CD4-positive, CD25-positive, alpha-beta regulatory T cell (primary cell): ENCODE measurements around the gene CEACAM3. TPM values are rescaled to one million over a fixed set of nuclear protein-coding genes. Genes with fewer than 3 reads are reported as not detected.
"Not testable (repeated sequence)": the region's sequence is repeated elsewhere in the genome, so short reads cannot be mapped to it uniquely, and the experiment has no call there.

Experiments used
- ATAC-seq, 2 donors: fragments of 150-1000 bp; cut with Tn5 transposase; one replicate each; pipeline ENCODE4 v1.10.0; 2021; ENCODE audit warnings: low read depth in 2 of 2, moderate number of reproducible peaks in 2 of 2, moderate library complexity in 1 of 2
- DNase-seq, 3 donors: peaks; one replicate each; pipeline versions ENCODE4 v3.0.0 to v3.0.0-alpha.2; 2012 to 2022; ENCODE audit warnings: mixed read lengths in 1 of 3
- H3K27ac ChIP-seq: one replicate; pipeline ENCODE4 v1.7.0; 2013; ENCODE audit warnings: mild to moderate bottlenecking, low read length; ENCODE audit not compliant: insufficient read depth, poor library complexity, severe bottlenecking
- H3K27me3 ChIP-seq: one replicate; pipeline ENCODE4 v1.7.0; 2013; ENCODE audit warnings: low read length; ENCODE audit not compliant: control insufficient read depth, insufficient read depth
- H3K36me3 ChIP-seq: one replicate; pipeline ENCODE4 v1.7.0; 2013; ENCODE audit warnings: mild to moderate bottlenecking, low read length, moderate library complexity; ENCODE audit not compliant: control insufficient read depth, insufficient read depth
- H3K4me1 ChIP-seq: 2 replicates; pipeline ENCODE4 v1.7.0; 2013; ENCODE audit warnings: mild to moderate bottlenecking, low read length; ENCODE audit not compliant: insufficient read depth, control insufficient read depth, poor library complexity, severe bottlenecking
- H3K4me3 ChIP-seq: one replicate; pipeline ENCODE4 v1.7.0; 2013; ENCODE audit warnings: low read depth, mild to moderate bottlenecking, low read length, moderate library complexity
- H3K9me3 ChIP-seq, 2 experiments: 1 replicate in 1 of 2; 2 replicates in 1 of 2; pipeline ENCODE4 v1.7.0; 2013; ENCODE audit warnings: low read length in 2 of 2, mild to moderate bottlenecking in 1 of 2, moderate library complexity in 1 of 2; ENCODE audit not compliant: control insufficient read depth in 2 of 2
- H3K27ac Mint-ChIP-seq, 3 donors: one replicate each; pipeline ENCODE4 v1.8.0; 2020 to 2022; ENCODE audit warnings: mild to moderate bottlenecking in 3 of 3, mixed read lengths in 3 of 3, moderate library complexity in 2 of 3
- H3K27me3 Mint-ChIP-seq: one replicate; pipeline ENCODE4 v1.8.0; 2022; ENCODE audit warnings: mild to moderate bottlenecking, mixed read lengths
- H3K36me3 Mint-ChIP-seq: one replicate; pipeline ENCODE4 v1.8.0; 2020; ENCODE audit warnings: mixed read lengths
- H3K4me1 Mint-ChIP-seq, 4 donors: one replicate each; pipeline ENCODE4 v1.8.0; 2020 to 2022; ENCODE audit warnings: mixed read lengths in 4 of 4, mild to moderate bottlenecking in 1 of 4
- H3K4me3 Mint-ChIP-seq, 4 donors: one replicate each; pipeline ENCODE4 v1.8.0; 2020 to 2022; ENCODE audit warnings: mild to moderate bottlenecking in 4 of 4, mixed read lengths in 4 of 4, moderate library complexity in 3 of 4
- H3K9me3 Mint-ChIP-seq, 7 donors: one replicate each; pipeline ENCODE4 v1.8.0; 2020 to 2022; ENCODE audit warnings: mixed read lengths in 7 of 7, mild to moderate bottlenecking in 3 of 7, moderate library complexity in 2 of 7
- polyA plus RNA-seq, 4 donors: library from polyadenylated mRNA; unstranded; fragments of 300-500 nt; fragmentation: Illumina TruSeq; gene quantifications; one replicate each; pipeline ENCODE4 v1.2.3, GENCODE V29; 2021
- total RNA-seq: library from RNA; stranded (reverse); gene quantifications from one replicate; pipeline ENCODE4 v1.2.3, GENCODE V29; 2022

The CEACAM3 gene
- total and polyA plus RNA-seq, 5 donors from 2014 or later = not detected

DNA sequence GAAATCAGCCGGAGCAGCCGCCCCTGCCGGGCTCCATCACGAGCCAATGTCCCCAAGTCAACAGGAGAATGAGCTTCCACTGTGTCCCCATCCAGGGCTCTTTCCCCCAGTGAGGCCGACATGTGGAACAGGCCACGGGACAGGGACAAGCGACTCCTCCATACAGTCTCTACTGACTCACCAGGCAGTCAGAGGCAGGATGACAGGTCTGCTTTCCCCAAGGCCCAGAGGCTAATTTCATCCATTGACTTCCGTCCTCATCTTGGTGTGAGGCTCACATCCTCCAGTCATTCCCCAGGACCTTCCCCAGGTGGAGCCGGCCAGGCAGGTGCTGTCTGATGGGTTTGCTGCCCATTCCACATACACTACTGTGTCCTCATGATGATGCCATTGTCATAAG lies 37.5 kb upstream of the CEACAM3 start:
- no peaks in the 10 kb centered on the region for H3K36me3 Mint-ChIP-seq
- H3K4me1 Mint-ChIP-seq = peaks cover under 1 to 3% (median 2%) of the 10 kb centered on the region in 4 donors
- peaks cover 43% of the 10 kb centered on the region for H3K27me3 Mint-ChIP-seq
- H3K27ac ChIP-seq = no peak overlapping the region
- no peak overlapping the region for H3K4me3 Mint-ChIP-seq
- no peaks in the 10 kb centered on the region for H3K9me3 ChIP-seq
- no peak for DNase-seq
- no peak for ATAC-seq
- no peaks in the 10 kb centered on the region for H3K4me1 ChIP-seq
- H3K36me3 ChIP-seq = no peaks in the 10 kb centered on the region
- peaks cover 3% of the 10 kb centered on the region for H3K27me3 ChIP-seq
- peak overlapping the region in 1 of 3 donors; percentile 68 for H3K27ac Mint-ChIP-seq
- H3K4me3 ChIP-seq = no peak overlapping the region
- H3K9me3 Mint-ChIP-seq = no peaks in the 10 kb centered on the region

DNA sequence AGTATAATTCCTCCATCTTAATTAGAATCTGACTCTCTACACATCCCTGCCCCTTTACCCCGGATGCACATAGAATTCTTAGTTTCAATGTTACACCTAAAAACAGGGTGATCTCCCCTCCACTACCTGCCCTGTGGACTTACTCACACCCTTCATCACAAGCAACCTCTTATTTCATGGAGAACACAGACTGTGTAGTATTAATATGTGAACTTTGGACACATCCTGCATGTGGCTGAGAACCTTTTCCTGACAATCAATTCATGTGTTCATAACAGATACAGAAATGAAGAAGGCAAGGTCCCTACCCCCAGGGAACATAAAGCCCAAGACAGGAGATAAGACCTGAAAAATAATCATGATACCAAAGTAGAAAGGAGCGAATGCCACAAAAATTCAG lies 29.3 kb upstream of the CEACAM3 start:
- peaks cover 39% of the 10 kb centered on the region for H3K27me3 Mint-ChIP-seq
- no peak overlapping the region for H3K27ac ChIP-seq

DNA sequence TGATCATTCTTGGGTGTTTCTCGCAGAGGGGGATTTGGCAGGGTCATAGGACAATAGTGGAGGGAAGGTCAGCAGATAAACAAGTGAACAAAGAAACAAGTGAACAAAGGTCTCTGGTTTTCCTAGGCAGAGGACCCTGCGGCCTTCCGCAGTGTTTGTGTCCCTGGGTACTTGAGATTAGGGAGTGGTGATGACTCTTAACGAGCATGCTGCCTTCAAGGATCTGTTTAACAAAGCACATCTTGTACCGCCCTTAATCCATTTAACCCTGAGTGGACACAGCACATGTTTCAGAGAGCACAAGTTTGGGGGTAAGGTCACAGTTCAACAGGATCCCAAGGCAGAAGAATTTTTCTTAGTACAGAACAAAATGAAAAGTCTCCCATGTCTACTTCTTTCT lies 28.3 kb upstream of the CEACAM3 start:
- H3K4me3 Mint-ChIP-seq, H3K27ac Mint-ChIP-seq, H3K4me1 ChIP-seq, H3K27ac ChIP-seq, H3K36me3 Mint-ChIP-seq, ATAC-seq, H3K9me3 Mint-ChIP-seq, H3K9me3 ChIP-seq, H3K36me3 ChIP-seq, DNase-seq, H3K4me3 ChIP-seq: not testable (repeated sequence)
- Mint-ChIP-seq H3K4me1 (peaks cover 0 to 18% (median 9%) of the 10 kb centered on the region in 4 donors), H3K27me3 (peaks cover 37% of the 10 kb centered on the region)
- peaks cover 13% of the 10 kb centered on the region for H3K27me3 ChIP-seq

More for the DNA sequence above, 29.3 kb upstream of the CEACAM3 start:
- H3K27ac Mint-ChIP-seq = no peak overlapping the region
- Histone ChIP-seq H3K36me3 (no peaks in the 10 kb centered on the region), H3K9me3 (no peaks in the 10 kb centered on the region), H3K4me3 (no peak overlapping the region), H3K27me3 (peaks cover 11% of the 10 kb centered on the region), H3K4me1 (peaks cover 2% of the 10 kb centered on the region)
- H3K9me3 Mint-ChIP-seq = peaks cover 0 to 2% (median 0%) of the 10 kb centered on the region in 7 donors
- ATAC-seq (no peak), DNase-seq (no peak)
- peaks cover 0 to 8% (median 1%) of the 10 kb centered on the region in 4 donors for H3K4me1 Mint-ChIP-seq
- no peak overlapping the region for H3K4me3 Mint-ChIP-seq
- H3K36me3 Mint-ChIP-seq = no peaks in the 10 kb centered on the region

DNA sequence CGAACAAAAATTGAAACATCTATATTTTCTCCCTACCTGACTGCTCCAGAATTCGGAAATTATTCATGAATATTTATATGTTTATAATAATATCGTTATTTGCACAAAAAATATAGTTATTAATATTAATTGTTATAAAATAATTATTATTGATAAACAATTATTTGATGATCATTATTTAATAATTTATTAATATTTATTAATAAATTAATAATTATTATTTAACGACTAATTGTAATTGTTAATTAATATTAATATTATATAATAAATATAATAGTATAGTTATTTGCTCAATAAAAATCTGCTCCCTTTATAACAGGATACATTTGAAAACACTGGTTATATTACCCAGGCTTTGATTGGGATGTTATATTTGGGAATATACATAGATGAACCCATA lies 26.8 kb upstream of the CEACAM3 start:
- no peak overlapping the region for H3K4me3 ChIP-seq
- Mint-ChIP-seq H3K27ac (no peak overlapping the region), H3K4me1 (peaks cover 14 to 33% (median 21%) of the 10 kb centered on the region in 4 donors), H3K36me3 (no peaks in the 10 kb centered on the region), H3K4me3 (no peak overlapping the region), H3K27me3 (peaks cover 33% of the 10 kb centered on the region), H3K9me3 (peaks cover 0 to 2% (median 0%) of the 10 kb centered on the region in 7 donors)
- ATAC-seq (no peak), DNase-seq (no peak)
- no peak overlapping the region for H3K27ac ChIP-seq
- H3K9me3 ChIP-seq = no peaks in the 10 kb centered on the region
- peaks cover 13% of the 10 kb centered on the region for H3K27me3 ChIP-seq
- peaks cover 21% of the 10 kb centered on the region for H3K4me1 ChIP-seq
- H3K36me3 ChIP-seq = no peaks in the 10 kb centered on the region

DNA sequence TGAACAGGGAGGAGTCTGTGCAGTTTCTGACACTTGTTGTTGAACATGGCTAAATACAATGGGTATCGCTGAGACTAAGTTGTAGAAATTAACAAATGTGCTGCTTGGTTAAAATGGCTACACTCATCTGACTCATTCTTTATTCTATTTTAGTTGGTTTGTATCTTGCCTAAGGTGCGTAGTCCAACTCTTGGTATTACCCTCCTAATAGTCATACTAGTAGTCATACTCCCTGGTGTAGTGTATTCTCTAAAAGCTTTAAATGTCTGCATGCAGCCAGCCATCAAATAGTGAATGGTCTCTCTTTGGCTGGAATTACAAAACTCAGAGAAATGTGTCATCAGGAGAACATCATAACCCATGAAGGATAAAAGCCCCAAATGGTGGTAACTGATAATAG lies 25.0 kb upstream of the CEACAM3 start:
- Mint-ChIP-seq H3K36me3 (no peaks in the 10 kb centered on the region), H3K4me1 (peaks cover 16 to 48% (median 29%) of the 10 kb centered on the region in 4 donors), H3K4me3 (no peak overlapping the region), H3K27ac (no peak overlapping the region), H3K9me3 (no peaks in the 10 kb centered on the region), H3K27me3 (peaks cover 31% of the 10 kb centered on the region)
- H3K4me3 ChIP-seq = no peak overlapping the region
- peaks cover 31% of the 10 kb centered on the region for H3K4me1 ChIP-seq
- DNase-seq (no peak), ATAC-seq (no peak)
- H3K36me3 ChIP-seq = no peaks in the 10 kb centered on the region
- no peak overlapping the region for H3K27ac ChIP-seq
- H3K9me3 ChIP-seq = no peaks in the 10 kb centered on the region
- peaks cover 8% of the 10 kb centered on the region for H3K27me3 ChIP-seq

DNA sequence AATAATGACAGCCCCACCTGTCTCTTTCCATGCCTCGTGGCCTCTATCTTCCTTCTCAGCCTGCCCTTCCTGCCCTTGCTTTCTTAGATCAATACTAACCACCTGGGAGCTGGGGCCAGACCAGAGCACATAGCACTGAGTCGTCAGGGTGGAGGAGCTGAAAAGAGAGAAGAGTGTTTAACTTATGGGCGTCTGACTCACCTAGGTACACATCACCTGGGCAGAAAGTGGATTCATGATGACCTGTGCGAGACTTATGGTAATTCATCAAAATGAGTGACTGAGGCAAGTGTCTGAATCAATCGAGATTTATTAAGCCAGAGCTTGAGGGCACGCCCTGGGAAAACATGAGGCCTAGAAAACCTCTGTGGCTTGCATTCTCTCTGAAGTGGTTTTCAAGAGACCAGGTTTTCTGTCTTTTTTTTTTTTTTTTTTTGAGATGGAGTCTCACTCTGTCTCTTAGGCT lies 21.8 kb upstream of the CEACAM3 start:
- Mint-ChIP-seq H3K27ac (peak overlapping the region in 2 of 3 donors; percentile 4 to 80), H3K9me3 (peaks cover 0 to 2% (median 0%) of the 10 kb centered on the region in 7 donors)

DNA sequence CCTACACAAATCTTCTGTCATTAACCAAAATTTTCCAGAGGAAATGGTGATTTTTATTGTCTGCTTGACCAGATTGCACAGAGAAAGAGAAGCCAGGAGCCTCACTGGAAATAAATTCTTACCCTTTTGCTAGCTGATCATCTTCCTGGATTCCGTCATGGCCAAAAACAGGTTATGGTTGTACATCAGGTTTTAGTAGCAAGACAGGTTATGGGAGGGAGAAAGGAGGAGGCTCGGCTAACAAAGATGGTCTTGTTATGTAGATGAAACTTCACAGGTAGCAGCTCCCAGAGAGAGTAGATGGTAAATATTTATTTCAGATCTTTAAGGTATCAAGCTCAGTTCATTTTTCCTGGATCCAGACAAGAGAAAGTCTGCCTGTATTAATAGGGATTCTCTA lies 19.7 kb upstream of the CEACAM3 start:
- DNase-seq (no peak), ATAC-seq (no peak)
- Histone ChIP-seq H3K9me3 (no peaks in the 10 kb centered on the region), H3K27me3 (peaks cover 16% of the 10 kb centered on the region), H3K27ac (no peak overlapping the region), H3K4me3 (no peak overlapping the region), H3K4me1 (peaks cover 31% of the 10 kb centered on the region), H3K36me3 (no peaks in the 10 kb centered on the region)
- peaks cover 41% of the 10 kb centered on the region for H3K27me3 Mint-ChIP-seq
- H3K9me3 Mint-ChIP-seq = peaks cover 0 to 2% (median 0%) of the 10 kb centered on the region in 7 donors
- H3K4me1 Mint-ChIP-seq = peaks cover 16 to 46% (median 29%) of the 10 kb centered on the region in 4 donors
- H3K4me3 Mint-ChIP-seq = no peak overlapping the region
- no peaks in the 10 kb centered on the region for H3K36me3 Mint-ChIP-seq
- H3K27ac Mint-ChIP-seq = no peak overlapping the region

More for the DNA sequence above, 21.8 kb upstream of the CEACAM3 start:
- peak; percentile 25 to 83 (median 68) for DNase-seq
- Histone ChIP-seq H3K27me3 (peaks cover 15% of the 10 kb centered on the region), H3K36me3 (no peaks in the 10 kb centered on the region), H3K27ac (no peak overlapping the region), H3K4me3 (peak overlapping the region; percentile 62), H3K9me3 (no peaks in the 10 kb centered on the region), H3K4me1 (peaks cover 31% of the 10 kb centered on the region)
- Mint-ChIP-seq H3K4me1 (peaks cover 16 to 51% (median 29%) of the 10 kb centered on the region in 4 donors), H3K36me3 (no peaks in the 10 kb centered on the region), H3K27me3 (peaks cover 40% of the 10 kb centered on the region), H3K4me3 (peak overlapping the region; percentile 53 to 80 (median 68))
- peak; percentile 60 to 76 for ATAC-seq

DNA sequence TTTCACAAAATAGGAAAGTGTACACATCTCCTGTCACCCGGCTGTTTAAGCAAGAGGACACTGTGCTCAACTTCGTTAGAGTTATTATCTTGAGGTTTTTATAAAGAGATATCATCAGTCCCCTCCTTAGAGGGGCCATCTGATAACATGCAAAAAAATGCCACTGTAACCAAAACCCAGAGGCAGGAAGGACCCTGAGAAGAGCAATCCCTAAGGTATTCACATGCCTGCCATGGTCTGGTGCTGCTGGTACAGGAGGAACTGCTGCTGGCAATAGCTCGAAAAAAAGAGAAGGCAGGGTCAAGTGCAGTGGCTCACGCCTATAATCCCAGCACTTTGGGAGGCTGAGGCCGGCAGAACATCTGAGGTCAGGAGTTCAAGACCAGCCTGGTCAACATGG lies 12.8 kb upstream of the CEACAM3 start:
- Histone ChIP-seq H3K27ac (no peak overlapping the region), H3K4me1 (peaks cover 8% of the 10 kb centered on the region), H3K9me3 (no peaks in the 10 kb centered on the region), H3K4me3 (no peak overlapping the region), H3K27me3 (peaks cover 12% of the 10 kb centered on the region), H3K36me3 (no peaks in the 10 kb centered on the region)
- H3K36me3 Mint-ChIP-seq = no peaks in the 10 kb centered on the region
- peaks cover 24% of the 10 kb centered on the region for H3K27me3 Mint-ChIP-seq
- peaks cover 0 to 1% (median 0%) of the 10 kb centered on the region in 7 donors for H3K9me3 Mint-ChIP-seq
- ATAC-seq = no peak
- DNase-seq = no peak
- no peak overlapping the region for H3K4me3 Mint-ChIP-seq
- peaks cover 5 to 17% (median 12%) of the 10 kb centered on the region in 4 donors for H3K4me1 Mint-ChIP-seq
- H3K27ac Mint-ChIP-seq = no peak overlapping the region
